Loucy (cell line): Measurements from ENCODE around the gene PCDHB8.
"Not testable (repeated sequence)": the region's sequence is repeated elsewhere in the genome, so short reads cannot be mapped to it uniquely, and the experiment has no call there.

ENCODE experiments used
- H2AFZ ChIP-seq: fragments of 200-600 bp; sonication (generic); 2 replicates; pipeline ENCODE4 v1.6.0; 2016; ENCODE audit warnings: antibody characterized with exemption, mild to moderate bottlenecking, low read length, moderate library complexity
- H3F3A ChIP-seq: fragments of 200-600 bp; 2 replicates; pipeline ENCODE4 v1.6.0; 2016; ENCODE audit warnings: antibody characterized with exemption, low read depth, mild to moderate bottlenecking
- H3K27me3 ChIP-seq: fragments of 200-600 bp; sonication (generic); 2 replicates; pipeline ENCODE4 v1.6.1; 2014; ENCODE audit warnings: low read length, mild to moderate bottlenecking; ENCODE audit not compliant: insufficient read depth, poor library complexity, severe bottlenecking
- H3K36me3 ChIP-seq: fragments of 200-600 bp; sonication (generic); 2 replicates; pipeline ENCODE4 v1.6.1; 2016; ENCODE audit warnings: low read length; ENCODE audit not compliant: insufficient read depth
- H3K4me1 ChIP-seq: fragments of 200-600 bp; sonication (generic); 2 replicates; pipeline ENCODE4 v1.5.1; 2014; ENCODE audit warnings: low read length, mild to moderate bottlenecking; ENCODE audit not compliant: insufficient read depth, poor library complexity, severe bottlenecking
- H3K4me2 ChIP-seq: fragments of 200-600 bp; sonication (generic); 2 replicates; pipeline ENCODE4 v1.6.0; 2014; ENCODE audit warnings: antibody characterized with exemption, low read length, low read depth, mild to moderate bottlenecking; ENCODE audit not compliant: poor library complexity, severe bottlenecking
- H3K4me3 ChIP-seq: fragments of 200-600 bp; sonication (generic); 2 replicates; pipeline ENCODE4 v1.5.1; 2014; ENCODE audit warnings: low read length, mild to moderate bottlenecking, mixed read lengths; ENCODE audit not compliant: poor library complexity, severe bottlenecking
- H3K79me2 ChIP-seq: fragments of 200-600 bp; sonication (generic); 2 replicates; pipeline ENCODE4 v1.6.1; 2014; ENCODE audit warnings: low read length; ENCODE audit not compliant: insufficient read depth
- H3K9ac ChIP-seq: fragments of 200-600 bp; sonication (generic); 2 replicates; pipeline ENCODE4 v1.6.0; 2014; ENCODE audit warnings: mild to moderate bottlenecking, low read depth, low read length, moderate library complexity; ENCODE audit not compliant: poor library complexity, severe bottlenecking
- H3K9me2 ChIP-seq: fragments of 200-600 bp; sonication (generic); replicated peaks from 2 replicates; pipeline ENCODE4 v1.6.1; 2016; ENCODE audit warnings: low read depth, low read length, mixed read lengths
- H3K9me3 ChIP-seq: fragments of 200-600 bp; sonication (generic); 2 replicates; pipeline ENCODE4 v1.6.1; 2014; ENCODE audit warnings: mild to moderate bottlenecking, antibody characterized with exemption, low read length, low read depth; ENCODE audit not compliant: insufficient read depth
- H4K20me1 ChIP-seq: fragments of 200-600 bp; sonication (generic); 2 replicates; pipeline ENCODE4 v1.6.0; 2014; ENCODE audit warnings: antibody characterized with exemption, low read length, mild to moderate bottlenecking; ENCODE audit not compliant: insufficient read depth, poor library complexity, severe bottlenecking
- CTCF ChIP-seq: fragments of 200-600 bp; sonication (generic); conservative IDR thresholded peaks from 2 replicates; pipeline ENCODE4 v1.5.1; 2014; ENCODE audit warnings: mild to moderate bottlenecking, antibody characterized with exemption, low read length
- EZH2phosphoT487 ChIP-seq: fragments of 200-600 bp; IDR thresholded peaks from 2 replicates; pipeline ENCODE4 v1.6.1; 2018; ENCODE audit warnings: antibody characterized with exemption, mild to moderate bottlenecking, moderate library complexity, borderline replicate concordance

Gene PCDHB8

GRCh38 chr5:141192110-141192725 is 14.6 kb downstream of the PCDHB8 start, which contains the start of gene PCDHB10:
Gene PCDHB10, plus strand, starts transcription at chr5:141192353. Its CDS starts 200 bp downstream, at chr5:141192553.
- Histone ChIP-seq H3K4me3 (no peak within 1 kb of the TSS), H3F3A (no peaks in the 10 kb centered on the region), H3K4me1 (no peaks in the 10 kb centered on the region), H3K4me2 (no peak within 1 kb of the TSS), H3K36me3 (no peaks in the 10 kb centered on the region), H3K9ac (no peak within 1 kb of the TSS), H4K20me1 (no peaks in the 10 kb centered on the region), H3K79me2 (no peaks in the 10 kb centered on the region), H3K9me2 (no peaks in the 10 kb centered on the region), H2AFZ (no peak within 1 kb of the TSS), H3K27me3 (no peaks in the 10 kb centered on the region), H3K9me3 (no peaks in the 10 kb centered on the region)
- TF ChIP-seq EZH2phosphoT487, result no peak
- peak; percentile 77 for TF ChIP-seq CTCF

GRCh38 chr5:141194332-141194731 is 16.7 kb downstream of the PCDHB8 start:
- not testable (repeated sequence) for H3F3A ChIP-seq, H3K9me3 ChIP-seq, H4K20me1 ChIP-seq, H3K79me2 ChIP-seq, H3K27me3 ChIP-seq, H3K4me1 ChIP-seq, H2AFZ ChIP-seq, H3K4me3 ChIP-seq, H3K4me2 ChIP-seq, H3K36me3 ChIP-seq, H3K9me2 ChIP-seq, H3K9ac ChIP-seq

GRCh38 chr5:141196363-141196762 is 18.8 kb downstream of the PCDHB8 start:
- Histone ChIP-seq H3K9ac (no peak overlapping the region), H2AFZ (no peak overlapping the region), H3F3A (no peaks in the 10 kb centered on the region), H3K4me2 (no peak overlapping the region), H3K9me3 (no peaks in the 10 kb centered on the region), H4K20me1 (no peaks in the 10 kb centered on the region), H3K4me3 (no peak overlapping the region), H3K9me2 (no peaks in the 10 kb centered on the region), H3K4me1 (no peaks in the 10 kb centered on the region), H3K79me2 (no peaks in the 10 kb centered on the region), H3K27me3 (no peaks in the 10 kb centered on the region), H3K36me3 (no peaks in the 10 kb centered on the region)
- no peak for TF ChIP-seq EZH2phosphoT487
- no peak for TF ChIP-seq CTCF
